HepG2 (cell line): ENCODE measurements around the gene RABGAP1L. TPM values are rescaled to one million over a fixed set of nuclear protein-coding genes. Genes with fewer than 3 reads are reported as not detected.

Source experiments
- AKNA ChIP-seq: sonication (generic); formaldehyde crosslinking; IDR thresholded peaks from 2 replicates; pipeline ENCODE4 v1.4.0; 2020; ENCODE audit warnings: missing genetic modification reagents, borderline replicate concordance
- BCL6 ChIP-seq: IDR thresholded peaks from 2 replicates; pipeline ENCODE4 v1.6.1; 2016; ENCODE audit warnings: missing genetic modification reagents, missing compliant biosample characterization
- CC2D1A ChIP-seq: sonication (generic); formaldehyde crosslinking; IDR thresholded peaks from 2 replicates; pipeline ENCODE4 v1.8.1; 2023; ENCODE audit warnings: mild to moderate bottlenecking, missing genetic modification reagents
- DNMT1 ChIP-seq: sonication (generic); formaldehyde crosslinking; IDR thresholded peaks from 2 replicates; pipeline ENCODE4 v1.5.1; 2020; ENCODE audit warnings: mild to moderate bottlenecking, missing genetic modification reagents
- DRAP1 ChIP-seq: IDR thresholded peaks from 2 replicates; pipeline ENCODE4 v1.6.1; 2016; ENCODE audit warnings: missing genetic modification reagents, missing compliant biosample characterization
- EP300 ChIP-seq, 3 experiments: sonication (generic) in 1 of 3; formaldehyde crosslinking in 1 of 3; IDR thresholded peaks; 2 replicates each; pipeline versions ENCODE4 v1.5.1 to v1.6.1; 2011 to 2020; ENCODE audit warnings: low read depth in 2 of 3, low read length in 2 of 3, borderline replicate concordance in 1 of 3, improper control_type of control experiment in 1 of 3, mild to moderate bottlenecking in 1 of 3, missing genetic modification reagents in 1 of 3, moderate library complexity in 1 of 3
- ERF ChIP-seq: IDR thresholded peaks from 2 replicates; pipeline ENCODE4 v1.6.1; 2018; ENCODE audit warnings: missing biosample characterization, missing genetic modification reagents
- HMG20A ChIP-seq: IDR thresholded peaks from 2 replicates; pipeline ENCODE4 v1.6.1; 2016; ENCODE audit warnings: borderline replicate concordance
- HNF4G ChIP-seq, 2 experiments: sonication (generic) in 1 of 2; formaldehyde crosslinking in 1 of 2; IDR thresholded peaks; 2 replicates each; pipeline versions ENCODE4 v1.4.0 to v1.6.1; 2011 to 2020; ENCODE audit warnings: borderline replicate concordance in 2 of 2, low read depth in 2 of 2, mild to moderate bottlenecking in 2 of 2, low read length in 1 of 2, missing genetic modification reagents in 1 of 2, moderate library complexity in 1 of 2
- ISX ChIP-seq: sonication (generic); formaldehyde crosslinking; conservative IDR thresholded peaks from 2 replicates; pipeline ENCODE4 v1.5.0; 2020; ENCODE audit warnings: missing genetic modification reagents
- KDM4B ChIP-seq: sonication (generic); formaldehyde crosslinking; IDR thresholded peaks from 2 replicates; pipeline ENCODE4 v1.4.0; 2020; ENCODE audit warnings: missing genetic modification reagents
- MAX ChIP-seq: IDR thresholded peaks from 2 replicates; pipeline ENCODE4 v1.6.1; 2012; ENCODE audit warnings: inconsistent platforms
- PHF20 ChIP-seq: sonication (generic); formaldehyde crosslinking; IDR thresholded peaks from 2 replicates; pipeline ENCODE4 v1.5.0; 2020; ENCODE audit warnings: mild to moderate bottlenecking, missing genetic modification reagents
- SRF ChIP-seq: IDR thresholded peaks from 2 replicates; pipeline ENCODE4 v1.6.1; 2011; ENCODE audit warnings: mild to moderate bottlenecking, low read depth, low read length, moderate library complexity
- ZFYVE20 ChIP-seq: sonication (generic); formaldehyde crosslinking; IDR thresholded peaks from 2 replicates; pipeline ENCODE4 v1.8.0; 2023; ENCODE audit warnings: low read depth, mild to moderate bottlenecking, moderate library complexity, missing genetic modification reagents, borderline replicate concordance
- ZNF704 ChIP-seq: sonication (generic); formaldehyde crosslinking; IDR thresholded peaks from 2 replicates; pipeline ENCODE4 v1.8.1; 2023; ENCODE audit warnings: mild to moderate bottlenecking, inconsistent platforms, moderate library complexity, missing genetic modification reagents, borderline replicate concordance
- ZNF784 ChIP-seq: sonication (generic); formaldehyde crosslinking; IDR thresholded peaks from 2 replicates; pipeline ENCODE4 v1.5.1; 2020; ENCODE audit warnings: missing genetic modification reagents, mild to moderate bottlenecking, borderline replicate concordance
- polyA plus RNA-seq, 8 experiments: library from polyadenylated mRNA; depleted of rRNA in 3 of 8; stranded (reverse) in 7 of 8; unstranded in 1 of 8; fragments of >200 nt; fragmentation: Illumina TruSeq in 4 of 8; extraction: Trizol in 4 of 8; gene quantifications; 2 replicates each; pipeline versions ENCODE4 v1.2.1 to v1.2.3, GENCODE V29; 2011 to 2016; ENCODE audit warnings: low read depth in 4 of 8, missing spikeins in 1 of 8, mixed read lengths in 1 of 8; ENCODE audit not compliant: insufficient read depth in 1 of 8
- total RNA-seq, 5 experiments: library from RNA; depleted of rRNA; stranded (reverse); fragments of >200 nt; fragmentation: Illumina TruSeq; extraction: Trizol; gene quantifications; 2 replicates each; pipeline ENCODE4 v1.2.3, GENCODE V29; 2016; ENCODE audit warnings: low read depth in 1 of 5
- TF ChIP-seq, protein P1 (sequence below): sonication (generic); formaldehyde crosslinking; IDR thresholded peaks from 2 replicates; pipeline ENCODE4 v1.4.0; 2020; ENCODE audit warnings: missing genetic modification reagents

Gene RABGAP1L
- total and polyA plus RNA-seq, 2 of the 13 experiments (the other 11 are each of a cell fraction or from before 2014, with no cell fraction given), result 7.9 to 22.6 TPM

DNA sequence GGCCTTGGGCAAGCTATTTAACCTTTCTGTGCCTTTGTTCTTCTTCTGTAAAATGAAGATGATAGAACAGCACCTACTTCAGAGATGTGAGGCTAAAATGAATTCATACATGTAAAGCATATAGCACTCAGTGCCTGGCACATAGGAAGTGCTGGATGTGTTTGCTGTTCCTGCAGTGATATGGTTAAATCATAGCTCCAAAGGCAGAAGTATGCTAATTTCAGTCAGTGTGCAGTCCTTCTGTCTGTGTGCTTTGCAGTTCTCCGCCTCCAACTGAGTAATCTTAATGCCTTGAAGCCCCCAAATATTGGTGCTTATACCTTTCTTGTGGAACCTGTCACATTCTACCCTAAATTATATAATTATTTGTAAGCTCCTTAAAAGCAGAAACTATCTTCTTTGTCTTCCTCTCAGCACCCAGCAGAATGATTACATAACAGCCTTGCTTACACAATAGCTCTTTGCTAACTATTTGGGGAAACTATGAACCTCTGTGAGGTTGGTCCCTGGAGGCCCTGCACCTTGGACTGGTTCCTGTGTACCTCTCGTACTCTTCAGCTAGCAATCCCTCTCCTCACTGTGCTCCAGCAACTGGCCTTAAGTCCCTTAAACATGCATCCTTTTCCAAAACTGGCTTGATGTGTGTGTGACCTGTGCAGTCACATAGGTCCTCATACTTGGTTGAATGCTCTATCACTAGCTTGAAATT, 783.4 kb downstream of the RABGAP1L start (continued):
- TF ChIP-seq ISX (CRISPR knock-in tag) (no peak), AKNA (CRISPR knock-in tag) (no peak), HMG20A (peak; percentile 73), CC2D1A (CRISPR knock-in tag) (no peak), HNF4G (IDR thresholded peaks at IDR 0.05; ENCODE audit: borderline replicate concordance, low read depth, low read length) (peak; percentile 95), HNF4G (CRISPR knock-in tag; IDR thresholded peaks at IDR 0.05; ENCODE audit: borderline replicate concordance, low read depth) (peak; percentile 79; the same call in 1 of the 2 replicates), DRAP1 (CRISPR knock-in tag) (peak; percentile 23; the same call in 1 of the 2 replicates), KDM4B (CRISPR knock-in tag) (0 out of 2 replicates have a peak, but pooled peaks have one; percentile 58), ERF (CRISPR knock-in tag) (peak; percentile 75; the same call in 1 of the 2 replicates), BCL6 (CRISPR knock-in tag) (peak; percentile 94), DNMT1 (CRISPR knock-in tag) (no peak), PHF20 (CRISPR knock-in tag) (no peak), MAX (0 out of 2 replicates have a peak, but pooled peaks have one; percentile 10), SRF (no peak), ZNF784 (no peak), ZFYVE20 (CRISPR knock-in tag) (no peak), ZNF704 (no peak), EP300 (IDR thresholded peaks at IDR 0.05; ENCODE audit: low read depth in 2 of 2, low read length in 2 of 2) (peak; percentile 57 to 87; a peak in 3 of 4 replicates), EP300 (CRISPR knock-in tag; IDR thresholded peaks at IDR 0.05; ENCODE audit: borderline replicate concordance) (no peak)
- TF ChIP-seq, protein P1, sequence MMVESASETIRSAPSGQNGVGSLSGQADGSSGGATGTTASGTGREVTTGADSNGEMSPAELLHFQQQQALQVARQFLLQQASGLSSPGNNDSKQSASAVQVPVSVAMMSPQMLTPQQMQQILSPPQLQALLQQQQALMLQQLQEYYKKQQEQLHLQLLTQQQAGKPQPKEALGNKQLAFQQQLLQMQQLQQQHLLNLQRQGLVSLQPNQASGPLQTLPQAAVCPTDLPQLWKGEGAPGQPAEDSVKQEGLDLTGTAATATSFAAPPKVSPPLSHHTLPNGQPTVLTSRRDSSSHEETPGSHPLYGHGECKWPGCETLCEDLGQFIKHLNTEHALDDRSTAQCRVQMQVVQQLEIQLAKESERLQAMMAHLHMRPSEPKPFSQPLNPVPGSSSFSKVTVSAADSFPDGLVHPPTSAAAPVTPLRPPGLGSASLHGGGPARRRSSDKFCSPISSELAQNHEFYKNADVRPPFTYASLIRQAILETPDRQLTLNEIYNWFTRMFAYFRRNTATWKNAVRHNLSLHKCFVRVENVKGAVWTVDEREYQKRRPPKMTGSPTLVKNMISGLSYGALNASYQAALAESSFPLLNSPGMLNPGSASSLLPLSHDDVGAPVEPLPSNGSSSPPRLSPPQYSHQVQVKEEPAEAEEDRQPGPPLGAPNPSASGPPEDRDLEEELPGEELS, result peak; percentile 75
